ENCODE measurements around the gene IGSF5. TPM values are rescaled to one million over a fixed set of nuclear protein-coding genes. Genes with fewer than 3 reads are reported as not detected.

IGSF5 gene
- total RNA-seq, 1 donor from 2014 or later: not detected

DNA sequence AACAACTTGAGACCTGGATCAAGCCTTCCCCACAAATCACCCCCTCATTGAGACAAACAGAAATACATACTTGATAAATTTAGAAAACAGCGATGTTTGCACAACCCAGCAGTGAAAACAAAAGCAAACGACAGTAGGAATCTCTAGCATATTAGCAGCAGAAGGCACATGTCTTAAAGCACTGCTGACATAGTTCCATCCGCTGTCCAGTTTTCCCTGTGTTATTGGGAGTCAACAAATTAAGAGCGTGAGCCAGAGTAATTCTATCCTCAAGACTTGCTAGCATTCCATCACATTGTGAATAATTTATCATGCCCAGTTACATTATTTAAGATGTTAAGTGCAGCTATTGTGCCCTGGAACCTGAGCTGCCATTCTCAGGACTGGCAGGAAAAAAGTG, 55.3 kb downstream of the IGSF5 start:
- no peak overlapping the region for H3K4me3 Mint-ChIP-seq (ENCODE audit: unreplicated experiment)
- no peaks in the 10 kb centered on the region for H3K4me1 Mint-ChIP-seq (ENCODE audit: low read depth, unreplicated experiment)
- no peak for TF ChIP-seq CTCF (IDR thresholded peaks at IDR 0.05; ENCODE audit: partially characterized antibody, unreplicated experiment)
- H3K27ac Mint-ChIP-seq (ENCODE audit: unreplicated experiment): no peak overlapping the region
- peaks cover 2% of the 10 kb centered on the region for H3K27me3 Mint-ChIP-seq (ENCODE audit: unreplicated experiment)
- no peak for DNase-seq
- no peaks in the 10 kb centered on the region for H3K9me3 Mint-ChIP-seq (ENCODE audit: unreplicated experiment)
- no peaks in the 10 kb centered on the region for H3K36me3 Mint-ChIP-seq (ENCODE audit: unreplicated experiment)

GRCh38 chr21:39802217-39802616, 57.2 kb downstream of the IGSF5 start:
- no peaks in the 10 kb centered on the region for H3K36me3 Mint-ChIP-seq (ENCODE audit: unreplicated experiment)

GRCh38 chr21:39803393-39803792, 58.4 kb downstream of the IGSF5 start:
- H3K27ac Mint-ChIP-seq (ENCODE audit: unreplicated experiment): no peak overlapping the region
- H3K9me3 Mint-ChIP-seq (ENCODE audit: unreplicated experiment): no peaks in the 10 kb centered on the region
- peaks cover 2% of the 10 kb centered on the region for H3K27me3 Mint-ChIP-seq (ENCODE audit: unreplicated experiment)
- TF ChIP-seq CTCF (IDR thresholded peaks at IDR 0.05; ENCODE audit: partially characterized antibody, unreplicated experiment): no peak
- H3K36me3 Mint-ChIP-seq (ENCODE audit: unreplicated experiment): no peaks in the 10 kb centered on the region
- no peak overlapping the region for H3K4me3 Mint-ChIP-seq (ENCODE audit: unreplicated experiment)
- H3K4me1 Mint-ChIP-seq (ENCODE audit: low read depth, unreplicated experiment): no peaks in the 10 kb centered on the region
- no peak for DNase-seq

More at GRCh38 chr21:39802217-39802616, 57.2 kb downstream of the IGSF5 start:
- no peak for DNase-seq
- Mint-ChIP-seq H3K4me3 (ENCODE audit: unreplicated experiment) (no peak overlapping the region), H3K27me3 (ENCODE audit: unreplicated experiment) (peaks cover 2% of the 10 kb centered on the region), H3K4me1 (ENCODE audit: low read depth, unreplicated experiment) (no peaks in the 10 kb centered on the region), H3K9me3 (ENCODE audit: unreplicated experiment) (no peaks in the 10 kb centered on the region), H3K27ac (ENCODE audit: unreplicated experiment) (no peak overlapping the region)
- TF ChIP-seq CTCF (IDR thresholded peaks at IDR 0.05; ENCODE audit: partially characterized antibody, unreplicated experiment): no peak

GRCh38 chr21:39804240-39804639, 59.3 kb downstream of the IGSF5 start:
- no peaks in the 10 kb centered on the region for H3K9me3 Mint-ChIP-seq (ENCODE audit: unreplicated experiment)
- no peak for TF ChIP-seq CTCF (IDR thresholded peaks at IDR 0.05; ENCODE audit: partially characterized antibody, unreplicated experiment)
- H3K27me3 Mint-ChIP-seq (ENCODE audit: unreplicated experiment): peaks cover 2% of the 10 kb centered on the region
- no peaks in the 10 kb centered on the region for H3K36me3 Mint-ChIP-seq (ENCODE audit: unreplicated experiment)
- H3K27ac Mint-ChIP-seq (ENCODE audit: unreplicated experiment): no peak overlapping the region
- no peak for DNase-seq
- H3K4me3 Mint-ChIP-seq (ENCODE audit: unreplicated experiment): no peak overlapping the region
- no peaks in the 10 kb centered on the region for H3K4me1 Mint-ChIP-seq (ENCODE audit: low read depth, unreplicated experiment)

DNA sequence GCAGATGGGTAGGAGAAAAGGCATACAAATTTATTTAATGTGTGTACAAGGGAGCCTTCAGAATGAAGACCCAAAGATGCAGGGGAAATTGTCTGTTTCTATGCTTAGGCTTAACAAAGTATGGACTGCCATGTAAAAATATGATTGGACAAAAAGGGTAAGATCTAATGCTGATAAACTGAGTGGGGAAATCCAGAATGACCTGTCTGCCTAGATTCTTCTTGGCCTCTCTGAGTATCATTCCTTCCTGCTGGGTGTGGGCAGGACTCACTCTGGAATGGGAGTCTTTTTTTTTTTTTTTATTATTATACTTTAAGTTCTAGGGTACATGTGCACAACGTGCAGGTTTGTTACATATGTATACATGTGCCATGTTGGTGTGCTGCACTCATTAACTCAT, 61.0 kb downstream of the IGSF5 start:
- no peak for TF ChIP-seq CTCF (IDR thresholded peaks at IDR 0.05; ENCODE audit: partially characterized antibody, unreplicated experiment)

More for the DNA sequence above, 61.0 kb downstream of the IGSF5 start:
- Mint-ChIP-seq H3K9me3 (ENCODE audit: unreplicated experiment) (no peaks in the 10 kb centered on the region), H3K36me3 (ENCODE audit: unreplicated experiment) (no peaks in the 10 kb centered on the region), H3K27me3 (ENCODE audit: unreplicated experiment) (peaks cover 2% of the 10 kb centered on the region), H3K4me3 (ENCODE audit: unreplicated experiment) (no peak overlapping the region), H3K27ac (ENCODE audit: unreplicated experiment) (no peak overlapping the region), H3K4me1 (ENCODE audit: low read depth, unreplicated experiment) (no peaks in the 10 kb centered on the region)
- no peak for DNase-seq

Data from glutamatergic neuron (in vitro differentiated cells).